ENCODE results near the gene ZMYND8. TPM values are rescaled to one million over a fixed set of nuclear protein-coding genes. Genes with fewer than 3 reads are reported as not detected.
"Not testable (repeated sequence)": the region's sequence is repeated elsewhere in the genome, so short reads cannot be mapped to it uniquely, and the experiment has no call there.

Gene ZMYND8
- total RNA-seq, 1 experiment from 2014 or later: 50.7 TPM

DNA sequence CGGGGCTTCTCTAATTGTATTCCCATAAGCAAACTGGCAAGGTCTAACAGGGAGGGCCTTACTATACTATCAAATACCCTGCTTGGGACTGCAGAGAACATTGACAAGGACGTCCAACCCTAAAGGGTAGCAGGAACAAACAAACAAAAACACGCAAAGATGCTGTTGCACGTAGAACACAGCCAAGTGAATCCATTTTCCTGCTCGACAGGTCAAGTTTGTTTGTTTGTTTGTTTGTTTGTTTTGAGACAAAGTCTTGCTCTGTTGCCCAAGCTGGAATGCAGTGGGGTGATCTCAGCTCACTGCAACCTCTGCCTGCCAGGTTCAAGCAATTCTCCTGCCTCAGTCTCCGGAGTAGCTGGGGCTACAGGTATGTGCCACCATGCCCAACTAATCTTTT lies 91.3 kb downstream of the ZMYND8 start:
- Histone ChIP-seq H3K4me1 (ENCODE audit: control insufficient read depth, insufficient read depth, low read length) (peaks cover 7% of the 10 kb centered on the region; the same call in 1 of the 2 replicates), H3K36me3 (ENCODE audit: control insufficient read depth, insufficient read depth, low read length) (peaks cover 3% of the 10 kb centered on the region; the same call in 1 of the 2 replicates)

DNA sequence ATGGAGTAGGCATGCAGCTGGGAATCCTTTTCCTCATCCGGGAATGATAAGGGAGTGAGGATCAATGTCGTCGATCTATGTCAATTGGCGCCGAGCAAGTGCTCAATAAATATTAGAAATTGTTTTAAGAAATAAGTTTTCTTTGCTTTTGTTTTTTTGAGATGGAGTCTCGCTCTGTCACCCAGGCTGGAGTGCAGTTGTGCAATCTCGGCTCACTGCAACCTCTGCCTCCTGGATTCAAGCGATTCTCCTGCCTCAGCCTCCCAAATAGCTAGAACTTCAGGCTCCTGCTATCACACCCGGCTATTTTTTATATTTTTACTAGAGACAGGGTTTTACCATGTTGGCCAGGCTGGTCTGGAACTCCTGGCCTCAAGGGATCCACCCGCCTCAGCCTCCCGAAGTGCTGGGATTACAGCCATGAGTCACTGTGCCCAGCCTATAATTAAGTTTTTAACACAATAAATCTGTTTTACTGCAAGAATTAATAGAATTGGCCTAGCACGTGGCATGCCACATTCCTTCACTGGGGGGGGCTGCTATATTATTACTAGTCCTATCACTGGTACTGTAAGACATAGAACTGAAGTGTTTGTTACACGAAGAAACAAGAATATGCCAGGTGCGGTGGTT lies 92.2 kb downstream of the ZMYND8 start:
- DNase-seq (ENCODE audit: low read depth, low spot score); H3K36me3 ChIP-seq (ENCODE audit: control insufficient read depth, insufficient read depth, low read length); in situ Hi-C loops (cut with HindIII; ENCODE audit: low pct_unique_long_range_greater_than_20kb, low sequenced_read_pairs); H3K9me3 ChIP-seq (ENCODE audit: control insufficient read depth, insufficient read depth, low read depth, low read length); POLR2A ChIA-PET; intact Hi-C loops (cut with micrococcal nuclease; ENCODE audit: unreplicated experiment); H3K27ac ChIP-seq (ENCODE audit: low read length); BruUV-seq (replicated peaks); H3K27me3 ChIP-seq (ENCODE audit: control insufficient read depth, insufficient read depth, low read length); H3K4me1 ChIP-seq (ENCODE audit: control insufficient read depth, insufficient read depth, low read length); ATAC-seq; H3K4me3 ChIP-seq (ENCODE audit: low read depth in 2 of 2, low read length in 2 of 2): not testable (repeated sequence)
- CTCF ChIA-PET: interaction anchor here (1.1 kb wide), 1 partner anchor 120 kb away, joined by 3 read pairs; no protein-coding TSS in a partner anchor

More for the DNA sequence above, 91.3 kb downstream of the ZMYND8 start:
- Histone ChIP-seq H3K4me3 (ENCODE audit: low read depth in 2 of 2, low read length in 2 of 2) (no peak overlapping the region), H3K27me3 (ENCODE audit: control insufficient read depth, insufficient read depth, low read length) (no peaks in the 10 kb centered on the region), H3K27ac (ENCODE audit: low read length) (no peak overlapping the region), H3K9me3 (ENCODE audit: control insufficient read depth, insufficient read depth, low read depth, low read length) (no peaks in the 10 kb centered on the region)
- no peak for TF ChIP-seq TCF7L2 (IDR thresholded peaks at IDR 0.05; ENCODE audit: low read depth, low read length)
- TF ChIP-seq SIN3A (IDR thresholded peaks at IDR 0.05; ENCODE audit: borderline replicate concordance, insufficient read depth, low read depth, low read length): no peak
- TF ChIP-seq POLR2AphosphoS5 (IDR thresholded peaks at IDR 0.05; ENCODE audit: low read depth, low read length): no peak
- TF ChIP-seq, protein P1, sequence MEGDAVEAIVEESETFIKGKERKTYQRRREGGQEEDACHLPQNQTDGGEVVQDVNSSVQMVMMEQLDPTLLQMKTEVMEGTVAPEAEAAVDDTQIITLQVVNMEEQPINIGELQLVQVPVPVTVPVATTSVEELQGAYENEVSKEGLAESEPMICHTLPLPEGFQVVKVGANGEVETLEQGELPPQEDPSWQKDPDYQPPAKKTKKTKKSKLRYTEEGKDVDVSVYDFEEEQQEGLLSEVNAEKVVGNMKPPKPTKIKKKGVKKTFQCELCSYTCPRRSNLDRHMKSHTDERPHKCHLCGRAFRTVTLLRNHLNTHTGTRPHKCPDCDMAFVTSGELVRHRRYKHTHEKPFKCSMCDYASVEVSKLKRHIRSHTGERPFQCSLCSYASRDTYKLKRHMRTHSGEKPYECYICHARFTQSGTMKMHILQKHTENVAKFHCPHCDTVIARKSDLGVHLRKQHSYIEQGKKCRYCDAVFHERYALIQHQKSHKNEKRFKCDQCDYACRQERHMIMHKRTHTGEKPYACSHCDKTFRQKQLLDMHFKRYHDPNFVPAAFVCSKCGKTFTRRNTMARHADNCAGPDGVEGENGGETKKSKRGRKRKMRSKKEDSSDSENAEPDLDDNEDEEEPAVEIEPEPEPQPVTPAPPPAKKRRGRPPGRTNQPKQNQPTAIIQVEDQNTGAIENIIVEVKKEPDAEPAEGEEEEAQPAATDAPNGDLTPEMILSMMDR (IDR thresholded peaks at IDR 0.05): no peak
- TF ChIP-seq, protein P2, sequence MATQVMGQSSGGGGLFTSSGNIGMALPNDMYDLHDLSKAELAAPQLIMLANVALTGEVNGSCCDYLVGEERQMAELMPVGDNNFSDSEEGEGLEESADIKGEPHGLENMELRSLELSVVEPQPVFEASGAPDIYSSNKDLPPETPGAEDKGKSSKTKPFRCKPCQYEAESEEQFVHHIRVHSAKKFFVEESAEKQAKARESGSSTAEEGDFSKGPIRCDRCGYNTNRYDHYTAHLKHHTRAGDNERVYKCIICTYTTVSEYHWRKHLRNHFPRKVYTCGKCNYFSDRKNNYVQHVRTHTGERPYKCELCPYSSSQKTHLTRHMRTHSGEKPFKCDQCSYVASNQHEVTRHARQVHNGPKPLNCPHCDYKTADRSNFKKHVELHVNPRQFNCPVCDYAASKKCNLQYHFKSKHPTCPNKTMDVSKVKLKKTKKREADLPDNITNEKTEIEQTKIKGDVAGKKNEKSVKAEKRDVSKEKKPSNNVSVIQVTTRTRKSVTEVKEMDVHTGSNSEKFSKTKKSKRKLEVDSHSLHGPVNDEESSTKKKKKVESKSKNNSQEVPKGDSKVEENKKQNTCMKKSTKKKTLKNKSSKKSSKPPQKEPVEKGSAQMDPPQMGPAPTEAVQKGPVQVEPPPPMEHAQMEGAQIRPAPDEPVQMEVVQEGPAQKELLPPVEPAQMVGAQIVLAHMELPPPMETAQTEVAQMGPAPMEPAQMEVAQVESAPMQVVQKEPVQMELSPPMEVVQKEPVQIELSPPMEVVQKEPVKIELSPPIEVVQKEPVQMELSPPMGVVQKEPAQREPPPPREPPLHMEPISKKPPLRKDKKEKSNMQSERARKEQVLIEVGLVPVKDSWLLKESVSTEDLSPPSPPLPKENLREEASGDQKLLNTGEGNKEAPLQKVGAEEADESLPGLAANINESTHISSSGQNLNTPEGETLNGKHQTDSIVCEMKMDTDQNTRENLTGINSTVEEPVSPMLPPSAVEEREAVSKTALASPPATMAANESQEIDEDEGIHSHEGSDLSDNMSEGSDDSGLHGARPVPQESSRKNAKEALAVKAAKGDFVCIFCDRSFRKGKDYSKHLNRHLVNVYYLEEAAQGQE (IDR thresholded peaks at IDR 0.05; ENCODE audit: insufficient read depth in 1 of 2, low read depth in 2 of 2, low read length in 1 of 2): no peak
- ChIA-PET POLR2A (no interaction called here), CTCF (no interaction called here)
- ATAC-seq: no peak
- intact Hi-C loops (cut with micrococcal nuclease; ENCODE audit: unreplicated experiment): no loop called here
- DNase-seq (ENCODE audit: low read depth, low spot score): no peak
- in situ Hi-C loops (cut with HindIII; ENCODE audit: low pct_unique_long_range_greater_than_20kb, low sequenced_read_pairs): no loop called here
- BruUV-seq (replicated peaks): no TSS peak

DNA sequence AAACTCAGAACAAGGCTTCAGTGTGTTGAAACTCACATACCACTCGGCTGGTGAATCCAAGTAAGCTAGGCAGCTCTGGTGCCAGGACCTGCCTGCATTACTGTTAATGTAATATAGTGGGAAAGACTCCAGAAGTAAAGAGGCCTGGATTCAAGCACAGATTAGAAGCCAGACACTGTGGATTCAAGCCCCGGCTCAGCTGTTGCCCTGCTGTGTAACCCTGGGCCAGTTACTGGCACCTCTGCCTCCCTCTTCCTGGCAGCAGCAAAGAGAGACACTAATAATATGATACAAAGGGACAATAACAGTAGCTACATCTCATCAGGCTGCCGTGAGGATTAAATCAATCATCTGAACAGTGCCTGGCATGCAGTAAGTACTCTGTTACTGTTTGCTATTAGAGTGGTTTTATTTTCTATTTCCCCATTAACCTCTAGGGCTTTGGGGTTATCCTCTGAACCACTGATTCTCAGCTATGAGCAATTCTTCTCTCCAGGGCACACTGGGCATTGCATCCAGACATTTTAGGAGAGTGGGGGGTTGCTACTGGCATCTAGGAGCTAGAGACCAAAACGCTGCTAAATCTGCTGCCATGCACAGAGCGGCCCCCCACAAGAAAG lies 92.9 kb downstream of the ZMYND8 start:
- H3K4me3 ChIP-seq (ENCODE audit: low read depth in 2 of 2, low read length in 2 of 2): no peak overlapping the region
- H3K36me3 ChIP-seq (ENCODE audit: control insufficient read depth, insufficient read depth, low read length): peaks cover 3% of the 10 kb centered on the region; the same call in 1 of the 2 replicates
- BruUV-seq (replicated peaks): no TSS peak
- peak overlapping the region; percentile 45; the same call in 1 of the 2 replicates for H3K27ac ChIP-seq (ENCODE audit: low read length)
- no peaks in the 10 kb centered on the region for H3K27me3 ChIP-seq (ENCODE audit: control insufficient read depth, insufficient read depth, low read length)
- intact Hi-C loops (cut with micrococcal nuclease; ENCODE audit: unreplicated experiment) (no loop called here), in situ Hi-C loops (cut with HindIII; ENCODE audit: low pct_unique_long_range_greater_than_20kb, low sequenced_read_pairs) (no loop called here)
- POLR2A ChIA-PET: no interaction called here
- TF ChIP-seq TCF7L2 (IDR thresholded peaks at IDR 0.05; ENCODE audit: low read depth, low read length) (no peak), POLR2AphosphoS5 (IDR thresholded peaks at IDR 0.05; ENCODE audit: low read depth, low read length) (no peak), SIN3A (IDR thresholded peaks at IDR 0.05; ENCODE audit: borderline replicate concordance, insufficient read depth, low read depth, low read length) (no peak)
- TF ChIP-seq, protein P1 (IDR thresholded peaks at IDR 0.05): no peak
- TF ChIP-seq, protein P2 (IDR thresholded peaks at IDR 0.05; ENCODE audit: insufficient read depth in 1 of 2, low read depth in 2 of 2, low read length in 1 of 2): no peak
- H3K9me3 ChIP-seq (ENCODE audit: control insufficient read depth, insufficient read depth, low read depth, low read length): no peaks in the 10 kb centered on the region
- DNase-seq (ENCODE audit: low read depth, low spot score) (no peak), ATAC-seq (0 out of 2 replicates have a peak, but pooled peaks have one; percentile 17)
- H3K4me1 ChIP-seq (ENCODE audit: control insufficient read depth, insufficient read depth, low read length): 0 out of 2 replicates have a peak, but pooled peaks cover 4% of the 10 kb centered on the region
- CTCF ChIA-PET: interaction anchor here (1.1 kb wide), 1 partner anchor 120 kb away, joined by 3 read pairs; no protein-coding TSS in a partner anchor

Data from Panc1 (cell line).